AG04449 (cell line): ENCODE measurements around the gene SUCLG2.

ENCODE experiments used
- CTCF ChIA-PET: fragments of 350-600 bp; formaldehyde crosslinking; extraction: SDS; loops from one replicate; lab custom pipeline; 2021; ENCODE audit warnings: antibody characterized with exemption; lab: Yijun Ruan, JAX
- POLR2A ChIA-PET: fragments of 400-600, 350-600 bp; formaldehyde crosslinking; extraction: SDS; loops from one replicate; lab custom pipeline; 2020; ENCODE audit warnings: antibody characterized with exemption, inconsistent platforms; lab: Yijun Ruan, JAX
- DNase-seq: peaks from one replicate; pipeline ENCODE4 v3.0.0-alpha.2; 2010; ENCODE audit warnings: low read depth, low spot score
- H3K4me3 ChIP-seq: 2 replicates; pipeline ENCODE4 v1.5.1; 2011; ENCODE audit warnings: low read depth, mild to moderate bottlenecking, control low read depth, low read length
- CTCF ChIP-seq: IDR thresholded peaks from one replicate; pipeline ENCODE4 v1.5.1; 2011; ENCODE audit warnings: mild to moderate bottlenecking, moderate library complexity, low read length, control low read depth, inconsistent platforms; ENCODE audit not compliant: insufficient read depth; ENCODE audit errors: missing control alignments

SUCLG2 gene

DNA sequence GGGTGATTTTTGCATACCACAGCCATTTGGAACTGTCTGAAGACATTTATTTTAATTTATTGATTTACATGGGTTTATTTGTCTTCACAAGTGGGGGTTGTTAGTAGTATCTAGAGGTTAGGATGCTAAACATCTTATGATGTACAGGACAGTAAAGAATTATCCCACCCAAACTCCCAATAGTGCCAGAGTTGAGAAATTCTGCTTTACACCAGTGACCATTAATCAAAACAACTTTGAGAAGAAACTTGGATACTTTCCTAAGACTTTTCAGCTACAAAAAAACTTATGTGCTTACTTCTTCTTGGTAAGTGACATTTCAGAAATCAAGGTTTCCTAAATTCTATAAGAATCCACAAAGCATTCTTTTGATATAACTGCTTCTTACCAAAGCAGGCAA is 156.7 kb downstream of the SUCLG2 start:
- ChIA-PET POLR2A (no interaction called here), CTCF (no interaction called here)
- H3K4me3 ChIP-seq = no peak overlapping the region
- no peak for TF ChIP-seq CTCF
- DNase-seq = no peak

GRCh38 chr3:67495751-67496150 is 158.7 kb downstream of the SUCLG2 start:
- CTCF ChIA-PET = interaction anchor here (0.6 kb wide), 1 partner anchor 12 kb away, joined by 3 read pairs; no protein-coding TSS in a partner anchor
- TF ChIP-seq CTCF = no peak
- no peak for DNase-seq

DNA sequence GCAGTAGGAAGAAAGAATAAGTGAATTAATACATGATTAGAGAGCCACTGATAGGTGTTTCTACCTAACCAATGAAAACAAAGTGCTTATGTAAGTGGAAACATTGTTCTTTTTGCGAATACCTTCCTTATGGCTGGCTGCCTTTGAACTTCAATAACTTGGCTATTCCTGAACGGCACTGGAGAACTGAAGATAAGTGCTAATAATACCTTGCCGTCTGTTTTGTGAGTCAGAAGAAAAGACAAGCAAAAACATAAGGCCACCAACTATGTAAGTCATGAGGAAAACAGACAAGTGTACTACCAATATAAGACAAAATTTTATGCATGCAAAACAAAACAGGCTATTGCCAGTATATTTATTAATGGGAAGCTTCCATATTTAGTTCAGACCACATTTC is 160.6 kb downstream of the SUCLG2 start:
- CTCF ChIA-PET = no interaction called here
- TF ChIP-seq CTCF = no peak
- POLR2A ChIA-PET = no interaction called here
- no peak overlapping the region for H3K4me3 ChIP-seq
- DNase-seq = no peak

More at GRCh38 chr3:67495751-67496150, 158.7 kb downstream of the SUCLG2 start:
- POLR2A ChIA-PET = no interaction called here
- H3K4me3 ChIP-seq = no peak overlapping the region

DNA sequence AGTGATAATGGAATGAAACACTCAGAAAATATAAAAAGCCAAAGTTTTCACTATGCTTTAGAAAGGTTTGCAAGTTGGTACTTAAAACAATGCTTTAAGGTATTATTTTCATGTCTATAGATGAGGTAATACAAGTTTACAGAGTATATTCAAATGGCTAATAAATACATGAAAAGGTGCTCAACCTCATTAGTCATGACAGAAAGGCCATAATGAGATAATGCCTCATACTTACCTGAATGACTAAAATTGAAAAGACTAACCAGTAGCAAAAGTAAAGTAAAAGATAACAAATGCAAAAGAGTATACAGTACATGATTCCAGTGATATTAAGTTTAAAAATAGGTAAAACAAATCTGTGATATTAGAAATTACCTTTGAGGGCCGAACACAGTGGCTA is 163.8 kb downstream of the SUCLG2 start:
- CTCF ChIA-PET = no interaction called here
- H3K4me3 ChIP-seq = no peak overlapping the region
- DNase-seq = no peak
- TF ChIP-seq CTCF = no peak
- POLR2A ChIA-PET = no interaction called here

DNA sequence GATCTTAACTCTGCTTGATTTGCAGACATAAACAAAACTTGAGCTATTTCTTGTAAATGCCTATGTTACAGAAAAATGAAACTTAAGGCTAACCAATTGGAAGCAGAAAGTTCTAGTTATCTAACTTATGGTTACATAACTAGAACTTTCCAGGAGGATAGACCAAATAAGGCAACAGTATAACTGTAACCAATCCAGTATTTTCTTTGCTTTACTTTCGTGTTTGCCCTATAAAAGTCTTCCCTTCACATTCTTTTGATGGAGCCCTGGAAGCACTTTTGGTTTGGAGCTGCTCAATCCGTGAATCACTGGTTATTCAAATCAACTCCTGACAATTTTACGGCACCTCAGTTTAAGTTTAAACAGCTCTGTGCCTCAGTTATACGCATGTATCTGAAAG is 164.6 kb downstream of the SUCLG2 start:
- no peak for TF ChIP-seq CTCF
- ChIA-PET CTCF (no interaction called here), POLR2A (no interaction called here)
- peak; percentile 23 for DNase-seq
- no peak overlapping the region for H3K4me3 ChIP-seq

- no peak overlapping the region for H3K4me3 ChIP-seq
- POLR2A ChIA-PET = no interaction called here
- CTCF ChIA-PET = no interaction called here
- no peak for DNase-seq
- no peak for TF ChIP-seq CTCF
These were observed 166.8 kb downstream of the SUCLG2 start for GRCh38 chr3:67487564-67488114.
